Effector memory CD4-positive, alpha-beta T cell (primary cell): ENCODE measurements around the gene CSH2.
"Not testable (repeated sequence)": the region's sequence is repeated elsewhere in the genome, so short reads cannot be mapped to it uniquely, and the experiment has no call there.

Experiments
- DNase-seq, 3 donors: peaks; one replicate each; pipeline ENCODE4 v3.0.0-alpha.2; 2020
- H3K27ac ChIP-seq: 2 replicates; pipeline ENCODE4 v1.7.0; 2013; ENCODE audit warnings: mild to moderate bottlenecking, low read length, moderate library complexity; ENCODE audit not compliant: insufficient read depth, poor library complexity, severe bottlenecking
- H3K27me3 ChIP-seq: replicated peaks from 2 replicates; pipeline ENCODE4 v1.7.0; 2013; ENCODE audit warnings: mild to moderate bottlenecking, low read length; ENCODE audit not compliant: insufficient read depth, control insufficient read depth, poor library complexity, severe bottlenecking
- H3K36me3 ChIP-seq: 2 replicates; pipeline ENCODE4 v1.7.0; 2013; ENCODE audit warnings: mild to moderate bottlenecking, low read length, moderate library complexity; ENCODE audit not compliant: control insufficient read depth, insufficient read depth
- H3K4me1 ChIP-seq: 2 replicates; pipeline ENCODE4 v1.7.0; 2013; ENCODE audit warnings: low read length, mild to moderate bottlenecking; ENCODE audit not compliant: control insufficient read depth, insufficient read depth, poor library complexity, severe bottlenecking
- H3K4me3 ChIP-seq: 2 replicates; pipeline ENCODE4 v1.7.0; 2013; ENCODE audit warnings: low read length, low read depth, mild to moderate bottlenecking; ENCODE audit not compliant: insufficient read depth, poor library complexity, severe bottlenecking
- H3K9me3 ChIP-seq: 2 replicates; pipeline ENCODE4 v1.7.0; 2013; ENCODE audit warnings: mild to moderate bottlenecking, low read length, moderate library complexity; ENCODE audit not compliant: control insufficient read depth

The CSH2 gene

DNA sequence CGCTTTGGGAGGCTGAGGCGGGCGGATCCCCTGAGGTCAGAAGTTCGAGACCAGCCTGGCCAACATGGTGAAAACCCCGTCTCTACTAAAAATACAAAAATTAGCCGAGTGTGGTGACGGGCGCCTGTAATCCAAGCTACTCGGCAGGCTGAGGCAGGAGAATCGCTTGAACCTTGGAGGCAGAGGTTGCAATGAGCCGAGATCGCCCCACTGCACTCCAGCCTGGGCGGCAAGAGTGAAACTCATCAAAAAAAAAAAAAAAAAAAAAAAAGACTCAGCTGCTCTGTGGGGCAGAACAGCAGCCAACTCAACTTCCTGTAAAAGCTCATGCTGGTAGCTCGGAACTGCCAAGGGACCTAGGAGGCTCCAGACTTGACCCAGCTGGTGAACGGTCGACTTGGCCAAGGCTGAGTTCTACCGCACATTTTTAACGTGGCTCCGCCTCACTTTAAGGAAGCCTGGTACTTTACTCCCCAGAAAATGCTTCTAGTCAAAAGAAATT lies 30.0 kb downstream of the CSH2 start:
- H3K36me3 ChIP-seq, DNase-seq, H3K9me3 ChIP-seq, H3K27me3 ChIP-seq: not testable (repeated sequence)
- peaks cover 24% of the 10 kb centered on the region for H3K4me1 ChIP-seq
- peak overlapping the region; percentile 92 for H3K27ac ChIP-seq
- peak overlapping the region; percentile 87 for H3K4me3 ChIP-seq

DNA sequence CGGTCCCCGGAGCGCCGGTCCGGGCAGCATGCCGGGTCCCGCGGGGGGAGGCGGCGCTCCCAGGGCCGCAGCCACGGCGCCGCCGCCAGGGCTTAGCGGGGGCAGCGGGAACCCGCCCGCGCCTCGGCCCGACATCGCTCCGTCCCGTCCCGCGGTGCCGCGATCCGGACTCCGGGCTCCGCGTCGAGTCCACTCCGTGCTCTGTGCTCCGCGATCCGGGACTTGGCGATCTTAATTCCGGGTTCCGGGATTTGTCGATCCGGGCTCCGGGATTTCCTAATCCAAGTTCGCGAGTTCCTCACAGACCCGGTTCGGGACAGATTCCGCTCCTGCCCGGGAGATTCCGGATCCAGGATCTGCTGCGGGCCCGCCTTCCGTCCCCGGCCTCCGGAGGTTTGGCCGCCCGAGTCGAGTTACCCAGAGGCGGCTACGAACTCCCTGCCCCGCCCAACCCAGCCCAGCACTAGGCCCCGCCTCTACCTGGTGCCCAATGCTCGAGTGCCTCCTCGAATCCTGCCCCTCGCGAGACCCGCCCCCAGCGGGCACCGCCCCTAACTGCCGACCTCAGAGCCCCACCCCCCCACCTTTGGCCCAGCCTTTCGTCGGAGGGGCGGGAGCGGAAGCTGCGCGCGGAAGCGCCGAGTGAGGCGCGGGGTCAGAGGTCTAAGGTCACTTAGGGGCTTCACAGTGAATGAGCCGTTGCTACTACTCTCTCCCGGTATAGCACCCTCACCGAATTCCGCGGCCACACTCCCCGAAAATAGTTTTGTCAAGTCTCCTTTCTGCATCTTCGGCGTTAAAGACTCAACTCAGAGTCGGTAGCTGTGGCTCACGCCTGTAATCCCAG lies 30.7 kb downstream of the CSH2 start, which contains the start of gene SMARCD2:
TSS of gene SMARCD2 (minus strand) at position 146 of the 847 bp plus-strand sequence. CDS start at position 135, 11 bp downstream.
- peak; percentile 98 to 99 (median 98) for DNase-seq
- no peaks in the 10 kb centered on the region for H3K9me3 ChIP-seq
- no peaks in the 10 kb centered on the region for H3K27me3 ChIP-seq
- H3K27ac ChIP-seq = peak within 1 kb of the TSS; percentile 92
- H3K4me1 ChIP-seq = peaks cover 24% of the 10 kb centered on the region
- peak within 1 kb of the TSS; percentile 87 for H3K4me3 ChIP-seq
- no peaks in the 10 kb centered on the region for H3K36me3 ChIP-seq

DNA sequence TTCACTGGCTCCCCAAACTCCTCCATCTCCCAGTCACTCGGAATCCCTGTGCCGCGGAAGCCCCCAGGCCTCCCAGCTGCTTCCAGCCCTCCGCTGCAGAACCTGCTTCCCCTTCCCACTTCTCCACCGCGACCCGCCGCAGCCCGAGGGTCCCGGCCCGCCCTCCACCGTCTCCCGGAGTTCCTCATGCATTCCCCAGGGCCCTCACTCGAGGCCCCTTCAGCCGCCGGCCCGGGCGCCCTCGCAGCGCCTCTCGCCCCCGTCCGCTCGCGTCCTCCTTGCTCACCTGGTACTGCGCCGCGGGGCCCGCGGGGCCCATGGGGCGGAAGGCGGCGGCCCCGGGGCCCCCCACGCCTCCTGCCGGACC lies 31.3 kb downstream of the CSH2 start:
- Histone ChIP-seq H3K27ac (peak overlapping the region; percentile 92), H3K36me3 (peaks cover 3% of the 10 kb centered on the region), H3K27me3 (no peaks in the 10 kb centered on the region), H3K4me1 (peaks cover 24% of the 10 kb centered on the region), H3K4me3 (peak overlapping the region; percentile 87), H3K9me3 (no peaks in the 10 kb centered on the region)
- no peak for DNase-seq

DNA sequence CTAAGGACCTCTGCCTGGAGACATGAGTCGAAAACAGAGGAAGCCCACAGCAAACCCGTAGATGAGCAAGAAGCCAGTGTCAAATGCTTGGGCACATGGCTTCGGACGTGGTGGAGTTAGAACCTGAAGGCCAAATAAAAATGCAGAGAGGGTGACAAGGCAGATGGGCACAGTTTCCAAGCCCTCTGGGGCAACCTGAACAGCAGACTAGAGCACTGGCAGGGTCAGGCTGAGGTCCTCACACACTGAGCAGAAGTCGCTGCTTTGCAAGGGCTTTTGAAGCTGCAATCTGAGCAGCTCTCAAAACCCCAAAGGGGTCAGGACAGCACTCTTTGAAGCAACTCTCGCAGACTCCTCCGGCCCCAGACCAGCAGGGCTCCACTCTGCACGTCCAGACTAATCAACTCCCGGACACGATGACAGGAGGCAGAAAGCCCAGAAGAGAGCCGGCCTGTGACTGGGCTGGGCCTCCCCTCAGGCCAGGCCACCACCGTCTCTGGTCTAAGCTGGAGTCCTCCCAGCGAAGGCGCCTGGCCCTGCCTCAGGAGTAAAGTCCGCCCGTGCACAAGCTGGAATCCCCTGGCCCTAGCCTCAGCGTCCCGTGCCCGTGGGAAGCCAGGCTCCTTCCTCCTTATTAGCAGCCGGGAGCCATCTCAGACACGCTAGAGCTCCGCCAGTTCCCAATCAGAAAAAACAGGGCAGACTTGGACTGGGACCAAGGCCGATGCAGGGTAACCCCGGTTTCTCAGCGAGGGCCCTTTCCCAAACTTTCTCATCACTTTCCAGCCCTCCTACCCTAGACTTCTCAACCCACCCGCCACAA lies 31.9 kb downstream of the CSH2 start:
- Histone ChIP-seq H3K4me1 (peaks cover 24% of the 10 kb centered on the region), H3K36me3 (peaks cover 9% of the 10 kb centered on the region), H3K27me3 (no peaks in the 10 kb centered on the region), H3K4me3 (peak overlapping the region; percentile 87), H3K9me3 (no peaks in the 10 kb centered on the region), H3K27ac (peak overlapping the region; percentile 92)
- no peak for DNase-seq

DNA sequence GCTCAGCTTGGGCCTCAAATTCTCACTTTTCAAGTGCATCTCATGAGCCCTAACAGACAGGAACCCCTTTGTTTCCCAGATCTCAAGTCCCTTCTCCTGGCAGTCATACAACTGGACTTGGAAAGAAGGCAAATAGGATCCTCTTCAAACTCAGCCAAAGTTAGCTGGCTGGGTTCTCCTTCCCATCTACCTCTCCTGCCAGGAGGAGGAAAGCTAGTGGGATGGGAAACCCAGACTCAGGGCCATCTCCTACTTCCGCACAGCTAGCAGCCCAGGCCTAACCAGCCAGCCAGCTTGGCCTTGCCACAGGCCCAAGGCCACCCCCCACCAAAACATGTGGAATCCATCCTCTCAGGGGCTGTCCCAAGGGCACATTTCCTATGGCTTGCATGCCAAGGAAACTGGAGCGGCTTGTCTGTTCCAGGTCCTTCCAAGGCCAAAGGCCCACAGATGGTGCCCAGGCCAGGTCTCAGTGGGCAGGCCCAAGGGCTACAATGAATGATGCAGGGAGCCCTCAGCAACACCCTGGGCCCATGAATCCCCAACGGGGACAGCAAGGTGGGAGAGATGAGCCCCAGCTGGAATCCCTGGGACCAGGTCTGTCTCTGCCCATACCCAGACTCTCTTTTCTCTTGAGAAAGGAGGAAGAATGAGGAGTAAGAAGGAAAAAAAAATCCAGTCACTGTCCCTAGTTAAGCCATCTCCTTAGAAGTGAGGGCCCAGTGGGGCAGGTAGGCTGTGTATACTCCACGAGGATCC lies 32.7 kb downstream of the CSH2 start:
- Histone ChIP-seq H3K9me3 (no peaks in the 10 kb centered on the region), H3K27ac (peak overlapping the region; percentile 92), H3K27me3 (no peaks in the 10 kb centered on the region), H3K4me1 (peaks cover 24% of the 10 kb centered on the region), H3K4me3 (peak overlapping the region; percentile 87), H3K36me3 (peaks cover 17% of the 10 kb centered on the region)
- DNase-seq = no peak

DNA sequence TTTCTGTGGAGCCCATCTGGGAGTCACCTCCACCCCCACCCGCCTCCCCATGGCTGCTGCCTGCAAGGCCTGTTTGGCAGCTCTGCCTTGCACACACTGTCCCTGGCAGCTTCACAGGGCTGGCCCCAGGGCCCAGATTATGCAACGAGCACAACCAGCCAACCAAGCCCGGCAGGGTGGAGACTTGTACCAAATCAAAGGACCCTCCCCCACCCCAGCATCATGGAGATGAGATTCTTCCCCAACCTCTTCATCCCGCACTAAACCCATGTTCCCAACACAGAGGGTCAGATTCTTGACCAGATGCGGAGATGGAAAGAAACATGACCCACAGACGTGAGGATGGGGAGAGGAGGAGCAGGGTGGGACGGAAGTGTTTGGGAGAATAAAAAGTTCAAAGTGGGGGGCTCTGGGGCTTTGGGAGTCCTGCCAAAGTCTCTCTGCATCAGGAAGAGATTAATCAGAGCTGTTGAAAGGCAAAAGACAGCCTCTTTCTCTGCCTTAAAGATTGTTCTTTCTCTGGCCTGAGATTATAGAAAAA lies 34.8 kb downstream of the CSH2 start:
- Histone ChIP-seq H3K4me3 (no peak overlapping the region), H3K27me3 (no peaks in the 10 kb centered on the region), H3K4me1 (peaks cover 29% of the 10 kb centered on the region), H3K9me3 (no peaks in the 10 kb centered on the region), H3K27ac (peak overlapping the region; percentile 49), H3K36me3 (peaks cover 37% of the 10 kb centered on the region)
- no peak for DNase-seq

DNA sequence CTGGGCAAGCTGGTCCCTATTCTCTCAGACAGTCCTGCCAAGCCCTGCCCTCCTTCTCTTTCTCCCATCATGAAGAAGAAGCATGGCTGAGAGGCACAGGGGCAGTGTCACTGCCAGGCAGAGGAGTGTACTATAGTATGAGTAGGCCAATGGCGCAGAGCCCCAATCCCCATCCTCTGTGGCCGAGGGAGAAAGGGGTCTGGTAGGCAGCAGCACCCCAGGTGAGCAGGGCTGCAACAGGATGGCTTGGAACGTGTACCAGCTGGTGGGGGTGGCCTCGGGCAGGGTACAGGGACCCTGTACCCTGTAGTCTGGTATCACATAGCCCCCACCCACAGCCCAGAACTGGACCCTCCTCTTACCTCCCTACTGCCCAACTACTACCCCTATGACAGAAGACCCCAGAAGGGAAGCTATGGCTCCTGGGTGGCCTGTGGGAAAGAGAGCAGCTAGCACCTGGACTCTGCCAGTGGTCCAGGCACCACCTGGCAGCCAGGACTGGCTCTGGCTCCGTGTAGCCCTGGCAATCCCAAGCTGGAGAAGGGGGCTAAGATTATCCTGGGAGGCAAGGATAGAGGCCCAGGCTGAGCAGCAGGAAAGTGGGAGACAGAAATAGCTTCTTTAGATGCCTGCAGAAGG lies 35.4 kb downstream of the CSH2 start:
- no peak overlapping the region for H3K4me3 ChIP-seq
- peak overlapping the region; percentile 49 for H3K27ac ChIP-seq

DNA sequence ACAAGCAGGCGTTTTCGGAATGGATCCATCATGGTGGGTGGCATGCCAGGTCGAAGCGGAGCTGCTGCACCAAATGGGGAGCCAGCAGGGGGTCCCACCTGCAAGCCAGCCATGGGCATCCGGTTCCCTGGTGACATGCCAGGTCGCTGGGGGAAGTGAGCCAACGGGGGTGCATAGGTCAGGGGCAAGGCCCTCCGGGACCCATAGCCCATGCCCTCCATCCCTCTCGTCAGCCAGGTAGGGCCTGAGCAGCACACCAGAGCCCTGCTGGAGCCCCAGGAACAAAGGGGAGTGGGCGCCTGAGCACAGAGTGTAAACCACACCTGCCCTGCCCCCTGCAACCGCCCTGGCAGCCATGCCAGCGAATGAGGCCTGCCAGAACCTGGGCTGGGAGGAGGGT lies 36.0 kb downstream of the CSH2 start:
- no peaks in the 10 kb centered on the region for H3K9me3 ChIP-seq
- H3K4me3 ChIP-seq = no peak overlapping the region
- peaks cover 29% of the 10 kb centered on the region for H3K4me1 ChIP-seq
- no peaks in the 10 kb centered on the region for H3K27me3 ChIP-seq
- peaks cover 49% of the 10 kb centered on the region for H3K36me3 ChIP-seq
- DNase-seq = no peak
- no peak overlapping the region for H3K27ac ChIP-seq

More for the DNA sequence above, 35.4 kb downstream of the CSH2 start:
- Histone ChIP-seq H3K9me3 (no peaks in the 10 kb centered on the region), H3K4me1 (peaks cover 29% of the 10 kb centered on the region), H3K36me3 (peaks cover 43% of the 10 kb centered on the region), H3K27me3 (no peaks in the 10 kb centered on the region)
- no peak for DNase-seq

DNA sequence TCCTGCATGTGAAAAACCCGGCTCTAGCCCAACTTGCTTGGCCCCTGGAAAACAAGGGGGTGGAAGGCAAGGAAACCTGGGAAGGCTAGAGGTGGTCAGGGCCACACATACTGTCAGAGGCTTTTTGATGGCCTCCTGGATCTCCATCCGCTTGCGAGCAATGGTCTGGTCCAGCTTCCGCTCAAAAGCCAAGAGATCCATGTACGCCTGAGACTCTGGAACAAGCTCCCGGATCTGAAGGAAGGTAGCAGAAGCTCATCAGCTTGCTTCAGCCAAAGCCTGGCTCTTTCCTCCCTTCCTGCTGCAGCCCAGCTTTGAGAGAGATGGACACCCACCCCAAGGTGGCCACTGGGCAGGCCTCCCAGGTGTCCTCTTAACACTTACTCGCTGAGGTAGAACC lies 36.7 kb downstream of the CSH2 start:
- Histone ChIP-seq H3K4me1 (peaks cover 33% of the 10 kb centered on the region), H3K27ac (no peak overlapping the region)

More for the DNA sequence above, 36.7 kb downstream of the CSH2 start:
- Histone ChIP-seq H3K36me3 (peaks cover 55% of the 10 kb centered on the region), H3K4me3 (no peak overlapping the region), H3K9me3 (no peaks in the 10 kb centered on the region), H3K27me3 (no peaks in the 10 kb centered on the region)
- no peak for DNase-seq
